ENCODE measurements around the gene GLCCI1.

GLCCI1 gene

DNA sequence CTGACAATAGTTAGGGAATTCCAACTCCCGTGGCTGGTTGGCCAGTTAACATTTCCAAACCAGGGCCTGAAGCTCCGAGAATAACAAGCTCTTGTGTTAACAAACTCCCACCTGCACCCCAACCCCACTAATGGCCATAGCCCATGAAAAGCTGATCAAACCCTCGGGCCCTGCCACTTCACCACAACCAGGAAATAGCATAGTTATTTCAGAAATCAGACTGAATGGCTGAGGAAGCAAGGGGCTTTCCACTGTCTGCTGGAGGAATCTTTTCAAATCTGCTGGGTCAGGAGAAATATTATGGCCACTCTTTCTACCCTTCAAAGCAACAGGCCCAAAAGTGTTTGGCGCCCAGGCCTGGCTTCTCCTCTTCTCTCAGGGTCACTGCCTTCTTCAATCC lies 145.6 kb downstream of the GLCCI1 start:
- in situ Hi-C loops (cut with MboI; ENCODE audit: low pct_unique_long_range_greater_than_20kb, low sequenced_read_pairs): no loop called here

DNA sequence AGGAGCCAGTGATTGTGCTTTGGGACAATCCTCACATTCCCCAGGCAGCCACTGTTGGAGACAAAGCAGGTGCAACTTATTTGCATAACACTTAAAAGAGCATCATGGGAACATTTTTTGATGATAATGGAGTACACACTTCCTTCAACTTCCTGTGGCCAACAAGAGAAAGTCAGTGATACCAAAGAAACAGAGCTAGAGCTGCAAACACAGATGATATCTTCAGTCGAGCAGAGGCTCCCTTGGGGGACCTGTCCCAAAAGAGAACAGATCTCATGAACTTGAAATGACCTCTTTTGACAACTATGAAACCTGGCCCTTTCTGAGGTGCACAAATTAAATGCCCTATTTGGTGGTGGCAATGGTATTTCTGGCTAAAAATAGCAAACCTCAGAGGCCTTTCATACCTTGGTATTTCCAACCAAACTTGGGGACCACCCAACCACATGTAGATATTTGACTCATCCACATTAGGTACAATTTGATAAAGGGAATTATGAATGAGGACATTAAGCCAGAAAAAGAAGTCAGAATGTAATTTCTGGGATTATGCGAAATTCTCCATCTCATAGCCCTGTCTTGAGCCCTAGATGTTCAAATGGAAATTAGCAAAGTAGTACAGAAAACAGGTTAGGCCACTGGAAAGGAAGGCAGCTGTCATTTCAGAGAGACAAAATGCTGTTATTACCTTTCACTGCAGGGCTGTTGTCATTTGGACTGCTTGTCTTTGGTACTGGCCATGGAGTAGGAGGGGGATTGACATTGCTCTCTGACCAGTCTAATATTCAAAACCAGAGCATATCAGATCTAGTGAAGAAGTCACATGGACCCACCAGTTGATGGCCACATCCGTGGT lies 147.2 kb downstream of the GLCCI1 start:
- in situ Hi-C loops (cut with MboI; ENCODE audit: low pct_unique_long_range_greater_than_20kb, low sequenced_read_pairs): no loop called here
- no peak for DNase-seq

More for the DNA sequence above, 145.6 kb downstream of the GLCCI1 start:
- no peak for DNase-seq

GRCh38 chr7:8117195-8117594 lies 148.6 kb downstream of the GLCCI1 start:
- in situ Hi-C loops (cut with MboI; ENCODE audit: low pct_unique_long_range_greater_than_20kb, low sequenced_read_pairs): no loop called here
- DNase-seq: no peak

GRCh38 chr7:8119262-8119661 lies 150.7 kb downstream of the GLCCI1 start:
- in situ Hi-C loops (cut with MboI; ENCODE audit: low pct_unique_long_range_greater_than_20kb, low sequenced_read_pairs): no loop called here
- DNase-seq: no peak

- DNase-seq: no peak
- in situ Hi-C loops (cut with MboI; ENCODE audit: low pct_unique_long_range_greater_than_20kb, low sequenced_read_pairs): no loop called here
Observed at GRCh38 chr7:8120390-8121058, 151.9 kb downstream of the GLCCI1 start.

GRCh38 chr7:8121243-8121642 lies 152.6 kb downstream of the GLCCI1 start:
- no peak for DNase-seq
- in situ Hi-C loops (cut with MboI; ENCODE audit: low pct_unique_long_range_greater_than_20kb, low sequenced_read_pairs): no loop called here

DNA sequence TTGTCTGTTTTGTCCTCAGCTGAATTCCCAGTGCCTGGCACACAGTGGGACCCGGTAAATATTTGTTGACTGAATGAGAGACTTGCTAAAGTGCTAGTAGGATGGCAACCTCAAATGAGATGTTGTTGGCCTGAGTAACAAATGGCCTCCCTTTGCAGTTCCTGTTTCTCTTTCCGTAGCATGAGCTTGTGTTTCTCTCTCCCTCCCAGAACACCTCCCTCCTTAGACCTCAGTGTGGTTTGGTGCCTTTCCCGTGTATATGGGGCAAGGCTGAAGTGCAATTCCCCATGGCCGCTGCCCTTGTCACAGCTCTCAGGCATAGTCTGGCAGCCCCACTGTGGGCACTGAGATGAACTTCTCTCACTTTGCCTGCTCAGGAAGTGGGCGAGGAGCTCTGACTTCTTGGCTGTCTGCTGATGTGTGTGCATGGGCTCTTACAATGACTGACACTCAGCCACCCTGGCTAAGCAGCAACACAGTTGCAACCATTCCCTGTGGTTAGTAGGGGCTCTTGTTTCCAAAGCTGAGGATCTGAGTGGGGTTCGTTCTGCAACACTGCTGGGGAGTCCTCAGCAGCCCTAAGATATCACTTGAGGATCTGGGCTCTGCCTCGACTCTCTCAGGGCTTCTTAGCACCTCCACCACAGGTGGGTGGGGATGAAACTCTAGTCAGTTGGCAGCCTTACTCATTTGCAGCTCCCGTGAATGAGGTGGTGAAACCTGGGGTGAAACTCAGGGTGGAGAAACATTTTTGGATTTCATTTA lies 157.3 kb downstream of the GLCCI1 start:
- peak; percentile 70 for DNase-seq
- in situ Hi-C loops (cut with MboI; ENCODE audit: low pct_unique_long_range_greater_than_20kb, low sequenced_read_pairs): no loop called here

DNA sequence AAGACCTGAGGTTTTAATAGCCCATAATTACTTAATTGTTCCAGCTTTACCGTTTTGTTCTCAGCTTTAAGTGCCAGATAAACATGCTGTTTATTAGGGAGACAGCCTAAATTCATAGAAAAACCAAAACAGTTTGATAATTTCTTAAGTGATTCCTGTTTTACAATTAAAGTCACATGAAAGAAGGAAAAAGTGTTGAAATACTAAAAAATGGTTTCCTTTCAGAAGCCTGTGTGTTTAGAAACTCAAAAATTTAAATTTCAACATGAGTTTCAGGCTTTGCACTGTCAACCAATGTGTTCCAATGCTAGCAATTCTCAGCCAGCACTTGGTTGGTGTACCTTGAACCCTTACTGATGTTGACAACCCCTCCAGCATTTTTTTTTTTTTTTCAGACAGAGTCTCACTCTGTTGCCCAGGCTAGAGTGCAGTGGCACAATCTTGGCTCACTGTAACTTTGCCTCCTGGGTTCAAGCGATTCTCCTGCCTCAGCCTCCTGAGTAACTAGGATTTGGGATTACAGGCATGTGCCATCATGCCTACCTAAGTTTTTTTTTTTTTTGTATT lies 158.1 kb downstream of the GLCCI1 start:
- in situ Hi-C loops (cut with MboI; ENCODE audit: low pct_unique_long_range_greater_than_20kb, low sequenced_read_pairs): no loop called here
- no peak for DNase-seq

- no peak for DNase-seq
- in situ Hi-C loops (cut with MboI; ENCODE audit: low pct_unique_long_range_greater_than_20kb, low sequenced_read_pairs): no loop called here
Observed at GRCh38 chr7:8128449-8129317, 160.1 kb downstream of the GLCCI1 start.

- no peak for DNase-seq
- in situ Hi-C loops (cut with MboI; ENCODE audit: low pct_unique_long_range_greater_than_20kb, low sequenced_read_pairs): no loop called here
Observed at GRCh38 chr7:8129318-8129659, 160.7 kb downstream of the GLCCI1 start.

DNA sequence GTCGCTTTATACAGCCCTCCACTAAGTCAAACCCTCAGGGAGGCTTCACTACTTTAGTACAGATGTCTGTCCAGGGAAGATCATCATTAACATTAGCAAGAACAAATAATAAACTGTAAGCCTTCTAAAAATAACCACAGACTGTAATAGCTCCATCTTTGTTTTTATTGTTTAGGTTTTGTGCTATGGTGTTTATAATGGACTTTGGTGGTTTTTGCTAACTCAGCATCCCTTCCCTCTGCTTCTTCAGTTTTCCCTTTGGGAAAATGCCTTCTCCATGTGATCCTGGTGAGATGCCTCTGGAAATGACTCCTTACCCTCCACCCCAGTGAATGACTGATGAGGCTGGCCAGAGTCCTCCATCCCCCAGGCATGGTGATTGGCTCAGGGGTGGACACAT lies 162.1 kb downstream of the GLCCI1 start:
- DNase-seq: no peak
- in situ Hi-C loops (cut with MboI; ENCODE audit: low pct_unique_long_range_greater_than_20kb, low sequenced_read_pairs): no loop called here

GRCh38 chr7:8131694-8132605 lies 163.4 kb downstream of the GLCCI1 start:
- in situ Hi-C loops (cut with MboI; ENCODE audit: low pct_unique_long_range_greater_than_20kb, low sequenced_read_pairs): no loop called here
- no peak for DNase-seq

DNA sequence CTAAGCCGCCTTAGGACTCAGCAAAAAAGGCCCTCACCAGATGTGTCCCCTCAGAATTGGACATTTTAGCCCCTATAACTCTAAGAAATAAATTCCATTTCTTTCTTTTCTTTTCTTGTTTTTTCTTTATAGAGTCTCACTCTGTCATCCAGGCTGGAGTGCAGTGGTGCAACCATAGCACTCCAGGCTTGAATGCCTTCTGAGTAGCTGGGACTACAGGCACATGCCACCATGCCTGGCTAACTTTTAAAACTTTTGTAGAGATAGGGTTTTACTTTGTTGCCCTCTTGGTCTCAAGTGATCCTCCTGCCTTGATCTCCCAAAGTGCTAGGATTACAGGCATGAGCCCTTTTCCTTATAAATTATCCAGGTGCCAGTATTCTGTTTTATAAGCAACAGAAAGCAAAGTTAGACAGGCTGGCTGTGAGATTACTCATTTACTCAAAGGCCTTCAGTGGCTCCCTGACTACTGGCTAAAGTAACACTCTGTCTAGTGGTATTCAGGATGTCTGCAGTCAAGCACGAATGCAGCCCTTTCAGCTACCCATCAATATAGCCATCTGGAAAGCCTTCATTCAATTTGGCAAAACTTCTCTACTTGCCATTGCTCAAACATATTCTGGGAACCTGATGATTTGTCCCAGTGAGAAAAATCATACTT lies 164.7 kb downstream of the GLCCI1 start:
- in situ Hi-C loops (cut with MboI; ENCODE audit: low pct_unique_long_range_greater_than_20kb, low sequenced_read_pairs): no loop called here
- DNase-seq: no peak

GRCh38 chr7:8134089-8134733 lies 165.6 kb downstream of the GLCCI1 start:
- no peak for DNase-seq
- in situ Hi-C loops (cut with MboI; ENCODE audit: low pct_unique_long_range_greater_than_20kb, low sequenced_read_pairs): no loop called here

DNA sequence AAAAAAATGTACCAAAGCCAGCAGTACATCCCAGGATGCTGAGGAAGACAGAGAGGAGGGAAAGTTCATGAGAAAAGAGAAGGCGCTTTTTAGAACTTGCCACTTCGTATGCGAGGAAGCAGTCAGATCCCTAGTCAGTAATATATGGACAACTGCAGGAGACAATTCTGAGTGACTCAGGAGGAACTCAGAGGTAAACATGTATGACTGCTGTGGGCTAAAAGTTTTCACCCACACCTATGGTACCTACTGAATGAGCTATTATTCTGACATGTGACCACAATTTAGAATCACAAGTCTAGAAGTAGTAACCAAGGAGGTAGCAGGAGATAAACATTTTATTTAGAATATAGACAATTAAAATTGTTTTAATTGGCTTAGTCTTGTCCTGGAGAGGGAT lies 166.8 kb downstream of the GLCCI1 start:
- in situ Hi-C loops (cut with MboI; ENCODE audit: low pct_unique_long_range_greater_than_20kb, low sequenced_read_pairs): no loop called here
- DNase-seq: no peak

- no peak for DNase-seq
- in situ Hi-C loops (cut with MboI; ENCODE audit: low pct_unique_long_range_greater_than_20kb, low sequenced_read_pairs): no loop called here
Observed at GRCh38 chr7:8136051-8136730, 167.6 kb downstream of the GLCCI1 start.

Data from KBM-7 (cell line).